HG02571 (cell line): ENCODE measurements around the gene ELP2.
A peak's percentile ranks its signal among the peaks of the same experiment; 100 is the strongest.
"Not testable (repeated sequence)": the region's sequence is repeated elsewhere in the genome, so short reads cannot be mapped to it uniquely, and the experiment has no call there.

Experiments
- ATAC-seq: cut with Tn5 transposase; IDR thresholded peaks from one replicate; pipeline ENCODE4 v1.9.1; 2021; ENCODE audit warnings: mild to moderate bottlenecking, moderate library complexity; ENCODE audit not compliant: unreplicated experiment

The ELP2 gene

GRCh38 chr18:36129300-36130038 lies at the start of gene ELP2, which contains the start of gene SLC39A6:
Gene ELP2, plus strand, starts transcription at chr18:36129899. Its CDS starts 35 bp downstream, at chr18:36129934.
Gene SLC39A6, minus strand, starts transcription at chr18:36129340. Its CDS starts 2,333 bp downstream, at chr18:36127007.
- peak; percentile 95 for ATAC-seq

- not testable (repeated sequence) for ATAC-seq
Observed at GRCh38 chr18:36081118-36081517, 48.6 kb upstream of the ELP2 start.

- no peak for ATAC-seq
Observed at GRCh38 chr18:36083729-36084128, 46.0 kb upstream of the ELP2 start.

GRCh38 chr18:36085195-36085594 lies 44.5 kb upstream of the ELP2 start:
- ATAC-seq: no peak

- ATAC-seq: no peak
Observed at GRCh38 chr18:36086186-36086585, 43.5 kb upstream of the ELP2 start.

- no peak for ATAC-seq
Observed at GRCh38 chr18:36088256-36088655, 41.4 kb upstream of the ELP2 start.

GRCh38 chr18:36089001-36089400 lies 40.7 kb upstream of the ELP2 start:
- no peak for ATAC-seq

- not testable (repeated sequence) for ATAC-seq
Observed at GRCh38 chr18:36092116-36092515, 37.6 kb upstream of the ELP2 start.

GRCh38 chr18:36094431-36094830 lies 35.3 kb upstream of the ELP2 start:
- no peak for ATAC-seq

- ATAC-seq: no peak
Observed at GRCh38 chr18:36095936-36096519, 33.7 kb upstream of the ELP2 start.

GRCh38 chr18:36096955-36097354 lies 32.7 kb upstream of the ELP2 start:
- no peak for ATAC-seq

GRCh38 chr18:36099311-36099710 lies 30.4 kb upstream of the ELP2 start:
- no peak for ATAC-seq

- no peak for ATAC-seq
Observed at GRCh38 chr18:36101943-36102342, 27.8 kb upstream of the ELP2 start.

- no peak for ATAC-seq
Observed at GRCh38 chr18:36104749-36105148, 24.9 kb upstream of the ELP2 start.

GRCh38 chr18:36107477-36107876 lies 22.2 kb upstream of the ELP2 start:
- ATAC-seq: no peak

GRCh38 chr18:36108196-36108595 lies 21.5 kb upstream of the ELP2 start:
- no peak for ATAC-seq

GRCh38 chr18:36108601-36109000 lies 21.1 kb upstream of the ELP2 start:
- ATAC-seq: no peak

- ATAC-seq: no peak
Observed at GRCh38 chr18:36109737-36110136, 20.0 kb upstream of the ELP2 start.

- ATAC-seq: no peak
Observed at GRCh38 chr18:36112302-36112701, 17.4 kb upstream of the ELP2 start.

GRCh38 chr18:36114251-36114650 lies 15.4 kb upstream of the ELP2 start:
- no peak for ATAC-seq

- ATAC-seq: no peak
Observed at GRCh38 chr18:36114738-36115137, 15.0 kb upstream of the ELP2 start.

- not testable (repeated sequence) for ATAC-seq
Observed at GRCh38 chr18:36116771-36117170, 12.9 kb upstream of the ELP2 start.
